HG03571 (cell line): ENCODE measurements around the gene PHLDA2.
"Not testable (repeated sequence)": the region's sequence is repeated elsewhere in the genome, so short reads cannot be mapped to it uniquely, and the experiment has no call there.

Experiments used
- ATAC-seq: cut with Tn5 transposase; IDR thresholded peaks from one replicate; pipeline ENCODE4 v1.9.1; 2021; ENCODE audit not compliant: unreplicated experiment

Gene PHLDA2

DNA sequence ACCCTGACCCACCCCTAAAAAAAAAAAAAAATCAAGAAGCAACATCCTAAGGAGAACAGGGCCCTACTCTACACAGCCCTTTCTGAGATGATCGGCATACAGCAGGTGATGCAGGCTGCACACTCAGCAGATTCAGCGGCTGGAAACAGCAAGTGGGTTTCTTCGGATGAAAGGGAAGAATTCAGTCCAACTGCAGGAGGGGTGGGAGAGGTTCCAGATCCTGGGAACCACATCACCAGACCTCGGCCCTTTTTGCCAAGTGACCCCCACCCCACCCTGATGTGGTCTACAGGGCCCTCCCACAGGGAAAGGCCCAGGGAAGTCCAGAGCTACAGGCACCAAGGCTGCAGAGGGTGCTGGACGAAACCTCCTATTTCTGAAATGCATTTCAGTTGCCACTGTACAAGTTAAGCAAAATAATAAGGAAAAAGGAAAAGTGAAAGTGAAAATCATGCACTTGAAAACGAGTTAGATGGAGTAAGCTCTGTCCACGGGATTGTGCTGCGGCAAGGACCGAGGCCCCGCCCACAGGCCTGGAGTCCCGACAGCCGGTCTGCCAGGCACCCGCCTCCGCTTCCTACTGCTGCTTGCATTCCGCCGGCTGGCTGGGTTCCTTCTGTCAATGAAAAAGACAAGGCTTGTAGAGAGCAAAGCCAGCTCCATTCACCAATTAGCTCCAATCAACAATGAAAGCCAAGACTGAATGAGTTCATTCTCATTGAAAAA lies 16.0 kb upstream of the PHLDA2 start:
- no peak for ATAC-seq

DNA sequence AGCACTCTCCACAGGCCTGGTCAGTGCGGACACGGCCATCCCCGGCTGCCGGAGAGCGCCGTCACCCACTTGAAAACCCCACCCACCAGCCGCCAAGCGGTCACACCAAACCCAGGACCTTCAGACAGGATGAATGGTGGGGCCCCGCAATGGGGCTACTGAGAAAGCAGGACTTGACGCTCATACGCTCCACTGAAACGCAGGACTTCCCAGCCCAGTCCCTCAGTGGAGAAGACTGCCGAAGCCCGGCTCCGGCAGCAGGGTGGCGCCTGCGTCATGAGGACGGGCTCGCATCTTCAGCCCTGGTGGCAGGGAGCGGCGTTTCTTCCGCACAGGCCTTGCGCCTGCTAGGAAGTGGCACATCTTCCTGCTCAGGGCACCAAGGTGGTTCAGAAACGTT lies 15.3 kb upstream of the PHLDA2 start:
- ATAC-seq: no peak

DNA sequence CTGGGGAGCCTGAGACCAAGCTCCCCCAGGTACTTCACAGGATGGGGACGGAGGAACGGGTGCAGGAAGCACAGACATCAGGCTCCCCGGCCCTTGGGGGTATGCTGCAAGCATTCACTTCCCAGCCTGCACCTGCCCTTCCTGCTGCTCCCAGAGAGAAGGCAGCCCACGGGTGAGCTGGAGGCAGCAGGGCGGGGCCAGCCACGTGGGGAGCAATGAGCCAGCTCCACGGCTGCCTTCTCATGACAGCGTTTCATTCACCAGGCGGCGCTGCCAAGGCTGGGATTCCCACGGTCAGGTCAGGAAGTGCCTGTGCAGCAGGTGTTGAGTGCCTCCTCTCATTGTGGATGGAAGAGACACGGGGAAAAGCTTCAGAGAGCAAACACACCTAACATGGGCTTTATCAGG lies 14.5 kb upstream of the PHLDA2 start:
- no peak for ATAC-seq

DNA sequence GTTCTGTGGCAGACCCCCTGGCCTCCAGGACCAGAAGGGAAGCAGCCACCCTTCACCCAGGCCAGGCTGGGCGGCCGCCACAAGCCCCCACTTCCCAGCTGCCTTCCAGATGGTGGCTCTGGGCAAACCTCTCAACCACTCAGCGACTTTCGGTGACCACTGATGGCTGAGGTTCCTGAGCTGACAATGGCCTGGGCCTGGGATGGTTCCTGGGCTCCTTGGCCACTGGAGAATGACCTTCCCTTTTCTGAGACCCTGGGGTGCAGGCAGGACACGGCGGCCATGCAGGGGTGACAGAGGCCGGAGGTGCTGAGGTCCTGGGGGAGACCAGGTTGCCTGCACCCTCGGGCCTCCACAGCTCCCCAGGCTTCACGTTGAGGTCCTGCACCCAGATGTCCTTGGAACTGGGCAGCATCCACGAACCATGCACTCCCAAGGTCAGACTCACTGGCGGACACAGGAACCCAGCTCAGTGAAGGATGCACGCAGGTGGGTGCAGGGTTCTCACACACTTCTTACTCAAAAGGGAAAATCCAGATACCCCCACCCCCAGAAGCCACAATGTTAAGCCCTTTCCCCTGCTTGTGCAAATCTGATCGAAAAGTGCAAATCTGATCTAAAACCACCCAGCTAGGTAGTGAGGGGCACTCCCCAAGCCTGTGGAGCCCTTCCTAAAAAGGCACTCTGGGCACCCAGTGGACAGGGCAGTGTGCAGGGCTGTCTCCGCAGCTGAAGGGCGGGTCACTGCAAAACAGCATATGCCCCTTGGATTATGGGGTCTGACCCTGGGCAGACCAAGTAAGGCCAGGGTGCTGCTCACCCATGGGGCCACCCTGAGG lies 13.9 kb upstream of the PHLDA2 start:
- ATAC-seq: no peak

DNA sequence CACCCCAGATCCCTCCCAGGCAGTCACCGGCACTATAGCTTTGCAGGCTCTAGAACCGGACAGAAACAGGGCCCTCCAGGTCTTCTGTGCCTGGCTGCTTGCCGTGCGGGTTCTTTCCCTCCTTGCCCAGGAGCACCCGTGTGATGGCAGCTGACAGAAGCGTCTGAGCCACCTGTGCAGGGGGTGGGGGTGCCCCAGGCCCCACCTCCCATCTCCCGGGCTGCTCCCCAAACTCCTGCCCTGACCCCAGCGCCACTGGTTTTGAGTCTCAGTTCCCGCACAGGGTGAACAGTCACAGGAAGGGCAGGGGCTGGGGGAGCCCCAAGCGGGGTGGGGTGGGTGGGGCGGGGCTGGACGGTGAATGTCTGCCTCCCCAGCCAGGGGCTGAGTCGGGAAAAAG lies 13.2 kb upstream of the PHLDA2 start:
- no peak for ATAC-seq

DNA sequence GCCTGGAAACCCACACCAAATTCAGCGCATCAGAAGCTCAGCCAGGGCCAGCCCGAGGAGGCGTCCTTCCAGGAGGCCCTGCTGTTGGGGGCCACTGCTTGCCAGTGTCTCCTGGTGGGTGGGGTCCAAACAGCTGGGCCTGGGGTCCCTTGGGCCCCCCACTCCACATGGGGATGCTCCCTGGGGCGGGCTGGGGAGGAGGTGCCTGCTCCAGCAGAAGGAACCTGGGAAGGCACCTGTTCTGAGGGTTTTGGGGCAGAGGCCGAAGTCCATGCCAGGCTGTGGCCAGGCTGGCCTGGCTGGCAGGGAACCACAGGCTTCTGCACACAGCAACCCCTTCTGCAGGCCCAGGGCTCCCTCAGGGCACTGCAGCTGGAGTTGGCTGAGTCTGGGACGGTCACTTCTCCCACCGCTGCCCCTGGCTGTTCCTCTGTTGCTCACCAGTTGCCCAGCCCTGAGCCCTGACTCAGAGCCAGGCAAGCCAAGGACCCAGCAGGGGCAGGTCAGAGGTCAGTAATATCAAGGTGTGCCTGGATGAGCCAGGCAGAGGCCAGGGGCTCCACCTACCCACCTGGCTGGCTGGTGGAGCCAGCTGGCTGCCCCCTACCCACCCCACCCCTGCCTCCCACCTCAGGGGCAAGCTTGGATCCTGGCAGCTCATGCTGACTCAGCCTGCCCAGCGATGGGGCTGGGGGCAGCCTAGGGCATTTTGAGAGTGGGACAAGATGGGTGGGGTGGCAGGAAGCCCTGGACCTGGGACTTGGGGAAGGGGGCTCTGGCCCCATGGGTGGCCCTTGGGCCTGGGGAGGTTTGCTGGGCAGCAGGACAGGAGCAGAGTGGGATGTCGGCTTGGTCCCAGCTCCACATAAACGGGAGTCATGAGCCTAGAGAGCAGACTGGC lies 12.0 kb upstream of the PHLDA2 start:
- ATAC-seq: no peak

DNA sequence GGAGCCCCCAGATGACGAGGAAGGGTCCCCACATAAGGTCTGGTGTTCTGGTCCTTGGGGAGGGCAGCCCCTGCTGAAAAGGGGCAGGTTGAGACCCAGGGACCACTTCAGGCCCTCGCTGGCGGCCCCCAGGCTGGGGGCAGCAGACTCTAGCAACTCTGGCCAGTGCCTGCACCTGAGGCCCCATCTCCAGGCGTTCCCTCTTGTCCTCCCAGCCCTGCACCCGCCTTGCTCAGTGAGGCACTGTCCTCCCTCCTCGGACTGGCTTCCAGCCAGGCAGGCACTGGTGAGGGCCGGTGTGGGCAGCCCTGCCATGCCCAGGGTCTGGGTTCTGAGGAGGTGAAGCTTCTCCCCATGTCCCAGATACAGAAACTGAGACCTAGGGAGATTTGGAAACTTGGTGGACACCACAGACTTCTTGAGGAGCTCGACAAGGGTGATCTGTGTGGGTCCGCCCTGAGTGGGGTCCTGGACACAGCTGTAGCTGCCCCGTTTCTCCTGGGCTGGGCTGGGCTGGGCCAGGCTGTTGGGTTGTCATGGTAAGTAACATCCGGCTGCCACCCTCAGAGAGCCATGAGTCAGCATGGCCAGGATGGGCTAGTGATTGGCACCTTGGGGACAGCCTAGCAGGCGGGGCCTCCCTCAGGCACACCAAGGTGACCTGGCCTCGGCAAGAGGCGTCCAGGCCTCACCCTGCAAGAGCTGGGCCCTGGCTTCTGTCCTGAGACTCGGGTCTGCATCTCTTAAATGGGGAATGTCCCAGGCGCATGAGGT lies 11.1 kb upstream of the PHLDA2 start:
- no peak for ATAC-seq

DNA sequence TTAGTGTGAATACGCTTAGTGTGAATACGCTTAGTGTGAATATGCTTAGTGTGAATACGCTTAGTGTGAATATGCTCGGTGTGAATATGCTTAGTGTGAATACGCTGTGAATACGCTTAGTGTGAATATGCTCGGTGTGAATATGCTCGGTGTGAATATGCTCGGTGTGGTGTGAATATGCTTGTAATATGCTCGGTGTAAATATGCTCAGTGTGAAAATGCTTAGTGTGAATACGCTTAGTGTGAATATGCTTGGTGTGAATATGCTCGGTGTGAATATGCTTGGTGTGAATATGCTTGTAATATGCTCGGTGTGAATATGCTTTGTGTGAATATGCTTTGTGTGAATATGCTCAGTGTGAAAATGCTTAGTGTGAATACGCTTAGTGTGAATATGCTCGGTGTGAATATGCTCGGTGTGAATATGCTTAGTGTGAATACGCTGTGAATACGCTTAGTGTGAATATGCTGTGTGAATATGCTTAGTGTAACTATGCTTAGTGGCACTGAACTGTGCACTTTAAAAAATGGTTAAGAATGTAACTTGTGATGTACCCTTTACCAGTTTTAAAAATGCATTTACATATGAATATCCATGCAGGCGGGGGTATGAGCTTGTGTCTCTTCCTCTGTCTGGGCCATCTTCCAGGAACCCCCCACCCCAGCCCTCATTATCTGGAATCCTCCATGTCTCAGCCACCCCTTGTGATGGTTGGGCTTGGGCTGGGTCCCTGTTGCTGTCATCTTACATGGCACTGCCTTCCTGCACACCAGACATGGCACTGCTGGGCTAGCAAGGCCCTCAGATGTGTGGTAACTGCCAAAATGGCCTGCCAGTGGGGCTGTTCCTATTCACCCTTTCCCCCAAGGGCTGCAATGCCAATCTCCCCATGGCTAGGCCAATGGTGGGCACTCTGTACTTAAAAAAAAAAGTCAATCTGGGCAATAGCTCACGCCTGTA lies 9.5 kb upstream of the PHLDA2 start:
- not testable (repeated sequence) for ATAC-seq

DNA sequence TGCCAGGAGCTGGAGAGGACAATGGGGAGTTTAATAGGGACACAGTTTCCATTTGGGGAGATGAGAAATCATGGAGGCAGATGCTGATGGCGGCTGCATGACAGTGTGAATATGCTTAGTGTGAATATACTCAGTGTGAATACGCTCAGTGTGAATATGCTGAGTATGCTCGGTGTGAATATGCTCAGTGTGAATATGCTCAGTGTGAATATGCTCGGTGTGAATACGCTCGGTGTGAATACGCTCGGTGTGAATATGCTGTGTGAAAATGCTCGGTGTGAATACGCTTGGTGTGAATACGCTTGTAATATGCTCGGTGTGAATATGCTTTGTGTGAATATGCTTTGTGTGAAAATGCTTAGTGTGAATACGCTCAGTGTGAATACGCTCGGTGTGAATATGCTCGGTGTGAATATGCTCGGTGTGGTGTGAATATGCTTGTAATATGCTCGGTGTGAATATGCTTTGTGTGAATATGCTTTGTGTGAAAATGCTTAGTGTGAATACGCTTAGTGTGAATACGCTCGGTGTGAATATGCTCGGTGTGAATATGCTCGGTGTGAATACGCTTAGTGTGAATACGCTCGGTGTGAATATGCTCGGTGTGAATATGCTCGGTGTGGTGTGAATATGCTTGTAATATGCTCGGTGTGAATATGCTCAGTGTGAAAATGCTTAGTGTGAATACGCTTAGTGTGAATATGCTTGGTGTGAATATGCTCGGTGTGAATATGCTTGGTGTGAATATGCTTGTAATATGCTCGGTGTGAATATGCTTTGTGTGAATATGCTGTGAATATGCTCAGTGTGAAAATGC lies 8.6 kb upstream of the PHLDA2 start:
- ATAC-seq: not testable (repeated sequence)

DNA sequence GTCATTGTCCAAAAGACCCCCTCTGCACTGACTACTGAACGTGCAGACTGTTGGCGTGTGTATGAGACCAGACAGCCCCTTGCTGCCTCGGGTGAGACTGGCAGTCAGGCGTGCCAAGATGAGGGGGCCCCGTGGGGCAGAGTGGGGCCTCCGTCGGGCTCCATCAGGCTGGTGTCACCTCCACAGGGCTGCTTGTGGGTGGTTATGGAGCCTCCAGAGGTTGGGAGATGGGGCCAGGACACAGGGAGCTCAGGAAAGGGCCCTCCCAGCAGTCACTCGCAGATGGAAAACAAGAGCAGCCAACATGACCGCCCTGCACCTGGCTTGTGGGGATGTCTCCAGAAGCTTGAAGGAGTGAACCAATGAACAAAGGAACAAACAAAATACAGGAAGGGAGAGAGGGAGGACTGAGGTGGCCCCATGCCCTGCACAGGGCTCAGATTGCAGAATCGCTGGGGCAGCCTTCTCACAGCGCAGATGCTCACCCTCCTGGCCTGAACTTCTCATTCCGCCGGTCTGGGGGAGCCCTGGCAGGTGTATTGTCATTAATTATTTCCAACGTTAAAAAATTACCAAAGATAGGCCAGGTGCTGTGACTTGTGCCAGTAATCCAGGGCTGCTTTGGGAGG lies 5.5 kb upstream of the PHLDA2 start:
- no peak for ATAC-seq

DNA sequence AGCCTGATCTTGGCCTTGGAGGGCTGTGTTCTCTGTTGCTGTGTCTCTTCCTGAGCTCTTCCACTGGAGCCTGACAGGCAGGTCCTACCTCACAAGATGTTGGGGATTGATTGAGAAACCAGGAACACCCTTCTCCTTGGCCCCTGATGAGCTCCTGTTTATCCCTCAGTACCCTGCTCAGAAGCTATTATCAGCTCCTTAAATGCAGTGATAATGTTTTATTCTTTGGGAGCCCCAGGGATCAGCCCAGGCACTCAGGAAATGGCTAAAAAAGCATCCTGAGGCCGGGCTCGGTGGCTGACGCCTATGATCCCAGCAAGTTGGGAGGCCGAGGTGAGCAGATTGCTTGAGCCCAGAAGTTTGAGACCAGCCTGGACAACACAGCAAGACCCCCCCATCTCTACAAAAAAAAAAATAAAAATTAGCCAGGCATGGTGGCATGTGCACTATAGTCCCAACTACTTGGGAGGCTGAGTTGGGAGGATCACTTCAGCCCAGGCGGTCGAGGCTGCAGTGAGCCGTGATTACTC lies 4.9 kb upstream of the PHLDA2 start:
- no peak for ATAC-seq

DNA sequence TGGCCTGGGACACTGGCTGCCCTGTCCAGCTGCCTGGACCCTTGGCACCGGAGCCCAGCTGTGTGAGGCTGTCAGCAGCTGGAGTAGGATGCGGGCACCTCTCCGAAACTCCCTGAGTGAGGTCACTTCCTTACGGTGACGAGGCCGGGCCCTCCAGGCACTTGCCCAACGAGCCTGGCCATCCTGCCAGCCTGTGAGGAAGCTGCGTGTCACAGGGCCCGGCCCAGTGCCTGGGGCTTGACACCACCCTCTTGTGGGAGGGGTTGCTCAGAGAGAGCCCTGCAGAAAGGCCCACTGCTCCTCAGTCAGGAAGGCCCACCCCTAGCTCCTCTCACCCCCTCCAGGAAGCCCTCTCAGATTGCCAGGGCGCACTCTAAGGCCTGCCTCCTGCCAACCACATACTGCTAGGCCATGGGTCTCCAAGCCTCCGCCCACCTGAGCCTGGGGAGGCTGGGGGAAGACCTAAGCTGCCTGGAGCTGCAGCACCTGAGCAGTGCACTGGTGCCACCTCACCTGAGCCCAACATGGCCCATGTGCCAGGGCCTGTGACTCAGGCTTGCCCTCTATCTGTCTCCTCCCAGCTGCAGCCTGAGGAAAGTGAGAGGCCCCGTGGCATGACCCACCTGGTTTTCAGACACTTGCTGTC lies 4.3 kb upstream of the PHLDA2 start:
- no peak for ATAC-seq

DNA sequence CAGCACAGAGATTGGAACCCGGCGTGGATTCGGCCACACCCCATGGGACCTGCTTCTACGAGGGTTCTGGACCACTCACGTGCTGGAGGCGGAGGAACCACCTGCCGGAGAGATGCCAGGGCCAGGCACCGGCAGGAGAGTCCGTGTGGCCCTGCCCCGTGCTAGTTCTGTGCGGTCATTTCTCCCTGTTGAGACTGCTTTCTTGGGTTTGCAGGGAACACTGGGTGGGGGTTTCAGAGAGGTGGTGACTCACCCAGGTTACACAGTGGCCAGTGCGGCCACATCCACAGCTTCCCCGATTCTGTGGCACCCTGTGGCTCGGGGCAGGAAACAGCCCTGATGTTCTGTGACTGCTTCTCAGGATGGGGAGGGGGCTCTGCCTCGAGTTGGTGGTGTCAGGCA lies 3.6 kb upstream of the PHLDA2 start:
- ATAC-seq: no peak

DNA sequence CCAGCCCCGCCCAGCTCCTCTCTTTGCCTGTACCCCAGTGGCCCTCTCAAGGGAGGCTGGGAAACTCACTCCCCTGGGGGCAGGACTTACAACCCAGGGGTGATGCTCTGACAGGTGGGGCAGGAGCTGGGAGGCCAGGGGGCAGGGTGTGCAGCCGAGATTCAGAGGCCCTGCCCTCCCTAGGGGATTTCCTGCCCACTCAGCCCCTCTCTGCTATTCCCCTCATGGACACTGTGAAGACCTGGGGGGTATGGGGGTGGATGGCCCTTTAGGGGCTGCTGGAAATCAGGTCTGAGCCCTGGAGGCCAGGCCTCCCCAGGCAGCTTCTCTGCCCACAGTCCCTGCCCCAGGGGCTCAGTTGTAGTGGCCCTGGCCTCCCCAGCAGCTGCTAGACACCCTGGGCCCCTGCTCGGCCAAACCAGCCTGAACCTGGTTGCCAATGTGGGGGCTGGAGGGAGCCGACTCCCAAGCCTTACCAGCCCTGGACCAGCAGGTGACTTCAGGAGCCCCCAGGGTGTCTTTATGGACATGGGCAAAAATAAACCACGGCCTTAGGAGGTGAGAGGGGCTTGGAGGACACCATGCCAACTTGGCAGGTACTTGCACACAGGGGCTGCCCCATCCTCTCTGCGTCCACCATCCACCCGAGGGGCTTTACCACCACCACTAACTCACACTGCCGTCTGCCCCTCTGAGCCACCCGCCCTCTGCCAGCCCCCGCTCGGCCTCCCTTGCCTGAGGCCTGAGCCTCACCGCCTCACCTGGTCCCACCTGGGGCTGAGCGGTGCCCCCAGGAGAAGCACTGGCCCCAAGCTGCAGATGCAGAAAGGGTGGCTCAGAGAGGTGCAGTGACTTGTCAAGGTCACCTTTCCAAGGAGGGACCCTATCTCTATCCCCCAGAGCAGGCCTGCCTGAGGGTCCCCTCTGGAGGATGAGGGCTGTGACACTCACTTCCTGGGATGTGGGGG lies 2.8 kb upstream of the PHLDA2 start:
- ATAC-seq: no peak

DNA sequence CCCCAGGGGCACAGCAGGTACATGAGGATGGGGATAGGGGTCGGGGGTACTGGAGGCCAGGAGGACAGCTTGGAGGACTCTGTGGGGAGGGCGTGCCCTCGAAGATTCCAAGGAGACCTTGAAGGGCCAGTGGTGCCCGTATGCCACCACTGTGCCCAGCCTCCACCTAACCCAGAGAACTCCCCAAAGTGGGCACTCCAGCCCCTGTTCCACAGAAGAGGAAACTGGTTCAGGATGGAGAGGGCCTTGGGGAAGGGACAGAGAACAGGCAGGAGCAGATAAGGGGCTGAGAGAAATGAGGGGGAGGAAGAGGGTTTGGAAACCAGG lies 2.2 kb upstream of the PHLDA2 start:
- ATAC-seq: no peak

DNA sequence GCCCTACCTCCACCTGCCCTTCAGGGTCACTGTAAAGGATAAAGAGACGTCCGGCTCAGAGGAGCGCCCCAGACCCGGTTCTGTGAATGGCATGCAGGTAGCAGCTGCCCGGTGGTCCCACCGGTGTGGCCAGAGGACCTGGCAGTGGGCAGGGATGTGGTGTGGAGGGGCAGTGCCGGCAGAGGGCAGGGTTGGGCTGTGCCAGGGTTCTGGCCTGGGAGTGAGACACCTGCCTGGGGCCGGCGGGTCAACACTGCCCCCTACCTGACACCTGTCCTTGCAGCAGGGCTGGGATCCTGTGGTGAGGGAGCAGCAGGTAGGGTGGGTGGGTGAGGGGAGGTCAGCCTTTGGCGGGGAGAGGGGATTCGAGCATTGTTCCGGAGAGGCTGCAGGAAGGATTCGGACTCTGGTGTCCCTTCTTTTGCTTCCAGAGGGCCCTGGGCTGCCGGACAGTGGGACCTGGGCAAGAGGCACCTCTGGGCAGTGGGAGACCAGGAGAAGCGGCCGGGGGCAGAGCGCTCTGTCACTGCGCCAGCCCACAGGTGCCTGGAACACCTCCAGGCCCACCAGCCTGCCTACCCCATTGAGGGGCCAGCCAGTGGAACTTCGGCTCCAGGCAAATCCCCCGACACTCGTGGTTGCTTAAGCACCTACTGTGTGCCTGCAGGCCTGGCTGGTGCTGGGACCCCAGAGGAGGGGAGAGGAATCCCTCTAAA lies 1.6 kb upstream of the PHLDA2 start:
- ATAC-seq: no peak
